Testis (tissue), 3 donors: ENCODE results near the gene C1orf21. TPM values are rescaled to one million over a fixed set of nuclear protein-coding genes. Genes with fewer than 3 reads are reported as not detected.

Experiments
- DNase-seq: peaks from one replicate; pipeline ENCODE4 v3.0.0-alpha.2; 2019
- H3K27ac ChIP-seq, 2 donors: fragments of 200-600 bp; sonication (generic); one replicate each; pipeline ENCODE4 v1.5.1; 2019
- H3K27me3 ChIP-seq: fragments of 200-600 bp; sonication (generic); one replicate; pipeline ENCODE4 v1.5.1; 2019
- H3K36me3 ChIP-seq: fragments of 200-600 bp; sonication (generic); one replicate; pipeline ENCODE4 v1.5.1; 2017; ENCODE audit warnings: low read depth; ENCODE audit errors: missing control alignments
- H3K4me1 ChIP-seq: fragments of 200-600 bp; sonication (generic); one replicate; pipeline ENCODE4 v1.5.1; 2019
- H3K4me3 ChIP-seq, 2 donors: fragments of 200-600 bp; sonication (generic); one replicate each; pipeline ENCODE4 v1.5.1; 2017 to 2019
- H3K9me3 ChIP-seq: fragments of 200-600 bp; sonication (generic); one replicate; pipeline ENCODE4 v1.5.1; 2017
- POLR2A ChIP-seq: fragments of 450-650 bp; IDR thresholded peaks from one replicate; pipeline ENCODE4 v1.6.1; 2017; ENCODE audit warnings: antibody characterized with exemption, mild to moderate bottlenecking, moderate library complexity
- WGBS, 2 donors: methylation state at CpG; one replicate each; pipeline ENCODE4 v1.1.5; 2018; 5-methylcytosine and 5-hydroxymethylcytosine counted together
- intact Hi-C: fragments of 100-400 bp; cut with DNase I; formaldehyde crosslinking; loops from one replicate; pipeline ENCODE4 v1.15.1; 2023; ENCODE audit warnings: low total_unique reads
- polyA plus RNA-seq: library from polyadenylated mRNA; stranded (reverse); fragments of 350-450 nt; fragmentation: Illumina TruSeq; extraction: RNeasy Lipid Tissue Mini Kit (QIAGEN cat#74804); gene quantifications from one replicate; pipeline ENCODE4 v1.2.3, GENCODE V29; 2014; ENCODE audit warnings: low read depth, low replicate concordance; ENCODE audit not compliant: insufficient read depth
- total RNA-seq, 2 donors: library from RNA; depleted of rRNA; stranded (reverse); fragments of >200 nt; gene quantifications; one replicate each; pipeline ENCODE4 v1.2.3, GENCODE V29; 2016
- TF ChIP-seq, protein P1 (sequence below), 3 experiments: fragments of 450-650 bp in 2 of 3; fragments of 200-600 bp in 1 of 3; sonication (generic) in 1 of 3; IDR thresholded peaks; one replicate each; pipeline ENCODE4 v1.5.1; 2016 to 2019; ENCODE audit warnings: antibody characterized with exemption in 3 of 3, mild to moderate bottlenecking in 2 of 3, moderate library complexity in 1 of 3

Gene C1orf21
- total and polyA plus RNA-seq, 3 donors from 2014 or later: 13.9 to 17.2 (median 16.0) TPM

DNA sequence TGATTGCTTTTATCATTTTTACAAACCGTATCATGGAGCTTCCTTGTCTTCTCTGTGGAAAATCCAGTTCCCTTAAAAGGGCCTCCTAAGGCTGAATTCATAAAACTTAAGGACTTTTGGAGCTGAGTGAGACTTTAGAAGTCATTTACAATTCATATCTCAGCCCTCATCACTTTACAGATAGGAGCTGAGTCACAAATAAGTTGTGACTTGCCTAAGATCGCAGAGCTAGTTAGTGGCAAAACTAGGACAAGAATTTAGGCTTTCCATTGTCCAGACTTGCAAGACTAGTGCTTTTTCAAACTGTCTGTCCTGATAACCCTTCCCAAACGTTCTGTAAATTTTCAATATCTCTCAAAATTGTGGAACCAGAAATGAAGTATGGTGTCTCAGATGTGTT is 37.3 kb downstream of the C1orf21 start:
- Histone ChIP-seq H3K9me3 (no peaks in the 10 kb centered on the region), H3K4me1 (no peaks in the 10 kb centered on the region), H3K27ac (no peak overlapping the region), H3K27me3 (no peaks in the 10 kb centered on the region), H3K36me3 (no peaks in the 10 kb centered on the region), H3K4me3 (no peak overlapping the region)
- WGBS, 2 donors: 81 to 87% methylated on average over 3 of the region's 3 CpGs
- no peak for DNase-seq
- intact Hi-C loops: no loop called here
- TF ChIP-seq, protein P1, sequence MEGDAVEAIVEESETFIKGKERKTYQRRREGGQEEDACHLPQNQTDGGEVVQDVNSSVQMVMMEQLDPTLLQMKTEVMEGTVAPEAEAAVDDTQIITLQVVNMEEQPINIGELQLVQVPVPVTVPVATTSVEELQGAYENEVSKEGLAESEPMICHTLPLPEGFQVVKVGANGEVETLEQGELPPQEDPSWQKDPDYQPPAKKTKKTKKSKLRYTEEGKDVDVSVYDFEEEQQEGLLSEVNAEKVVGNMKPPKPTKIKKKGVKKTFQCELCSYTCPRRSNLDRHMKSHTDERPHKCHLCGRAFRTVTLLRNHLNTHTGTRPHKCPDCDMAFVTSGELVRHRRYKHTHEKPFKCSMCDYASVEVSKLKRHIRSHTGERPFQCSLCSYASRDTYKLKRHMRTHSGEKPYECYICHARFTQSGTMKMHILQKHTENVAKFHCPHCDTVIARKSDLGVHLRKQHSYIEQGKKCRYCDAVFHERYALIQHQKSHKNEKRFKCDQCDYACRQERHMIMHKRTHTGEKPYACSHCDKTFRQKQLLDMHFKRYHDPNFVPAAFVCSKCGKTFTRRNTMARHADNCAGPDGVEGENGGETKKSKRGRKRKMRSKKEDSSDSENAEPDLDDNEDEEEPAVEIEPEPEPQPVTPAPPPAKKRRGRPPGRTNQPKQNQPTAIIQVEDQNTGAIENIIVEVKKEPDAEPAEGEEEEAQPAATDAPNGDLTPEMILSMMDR (IDR thresholded peaks at IDR 0.05): no peak
- no peak for TF ChIP-seq POLR2A

DNA sequence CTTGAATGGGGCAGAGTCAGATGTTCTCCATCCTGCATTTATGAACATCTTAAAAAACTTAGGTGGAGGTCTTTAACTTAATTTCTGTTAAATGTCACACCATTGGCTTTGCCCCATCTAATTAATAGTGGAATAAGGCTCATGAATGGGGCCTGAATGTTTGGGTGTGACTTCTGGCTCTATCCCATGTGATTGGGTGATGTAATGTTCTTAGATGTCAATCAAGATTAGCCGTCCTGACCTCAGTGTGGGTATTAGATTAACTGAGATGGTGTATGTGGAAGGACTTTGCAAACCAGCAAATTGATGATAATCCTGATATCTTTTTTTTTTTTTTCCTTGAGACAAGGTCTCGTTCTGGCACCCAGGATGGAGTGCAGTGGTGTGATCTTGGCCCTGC is 38.1 kb downstream of the C1orf21 start:
- intact Hi-C loops: no loop called here
- Histone ChIP-seq H3K27ac (no peak overlapping the region), H3K9me3 (no peaks in the 10 kb centered on the region), H3K36me3 (no peaks in the 10 kb centered on the region), H3K27me3 (no peaks in the 10 kb centered on the region), H3K4me1 (no peaks in the 10 kb centered on the region), H3K4me3 (no peak overlapping the region)
- 89% methylated on average over 2 of the region's 2 CpGs for WGBS, 2 donors
- no peak for DNase-seq
- no peak for TF ChIP-seq POLR2A
- TF ChIP-seq, protein P1 (IDR thresholded peaks at IDR 0.05): no peak

DNA sequence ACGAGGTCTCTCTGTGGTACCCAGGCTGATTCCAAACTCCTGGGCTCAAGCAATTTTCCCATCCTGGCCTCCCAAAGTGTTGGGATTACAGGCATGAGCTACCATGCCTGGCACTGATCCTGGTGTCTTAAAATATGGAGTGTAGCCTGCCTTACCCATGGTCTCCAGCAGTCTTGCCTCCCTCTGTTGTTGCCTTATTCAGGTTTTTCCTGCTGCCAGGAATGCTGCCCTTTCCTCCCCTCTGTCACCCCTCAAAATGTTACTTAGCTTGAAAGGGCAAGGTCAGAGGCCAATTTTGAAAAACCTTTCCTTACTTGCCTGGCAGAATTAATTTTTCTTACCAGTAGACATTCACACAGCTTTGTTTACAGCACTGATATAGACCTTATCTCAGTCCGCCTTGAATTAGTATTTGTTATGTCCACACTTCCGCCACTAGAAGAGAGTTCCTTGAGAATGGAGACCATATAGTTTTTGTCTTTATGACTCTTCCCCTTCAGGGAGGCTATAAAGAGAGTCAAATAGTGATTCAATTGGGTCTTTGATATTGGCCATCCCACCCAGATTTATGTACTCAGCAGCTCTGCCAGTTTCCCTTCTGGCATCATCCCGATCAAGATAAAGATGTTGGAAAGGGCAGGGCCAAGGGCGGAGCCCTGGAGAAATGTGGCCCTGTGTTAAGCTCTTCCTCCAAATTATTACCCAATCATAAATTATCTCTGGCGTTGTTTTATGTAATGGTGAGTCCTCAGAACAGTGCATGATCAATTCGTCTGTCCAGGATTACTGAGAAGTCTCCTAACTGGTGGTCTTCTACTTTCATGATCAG is 38.8 kb downstream of the C1orf21 start:
- Histone ChIP-seq H3K4me3 (no peak overlapping the region), H3K36me3 (no peaks in the 10 kb centered on the region), H3K9me3 (no peaks in the 10 kb centered on the region), H3K27ac (no peak overlapping the region), H3K27me3 (no peaks in the 10 kb centered on the region), H3K4me1 (no peaks in the 10 kb centered on the region)
- 88 to 91% methylated on average over 7 of the region's 7 CpGs for WGBS, 2 donors
- TF ChIP-seq, protein P1 (IDR thresholded peaks at IDR 0.05): no peak
- no peak for TF ChIP-seq POLR2A
- no peak for DNase-seq
- intact Hi-C loops: no loop called here

GRCh38 chr1:184426278-184426674 is 39.4 kb downstream of the C1orf21 start:
- WGBS, 2 donors: 87 to 89% methylated on average over 7 of the region's 7 CpGs

More at GRCh38 chr1:184426278-184426674, 39.4 kb downstream of the C1orf21 start:
- TF ChIP-seq POLR2A: no peak
- TF ChIP-seq, protein P1 (IDR thresholded peaks at IDR 0.05): no peak
- intact Hi-C loops: no loop called here
- no peaks in the 10 kb centered on the region for H3K36me3 ChIP-seq
- DNase-seq: no peak
- no peak overlapping the region for H3K27ac ChIP-seq
- H3K27me3 ChIP-seq: no peaks in the 10 kb centered on the region
- H3K4me3 ChIP-seq: no peak overlapping the region
- H3K9me3 ChIP-seq: no peaks in the 10 kb centered on the region
- H3K4me1 ChIP-seq: no peaks in the 10 kb centered on the region
